ENCODE measurements around the gene PKIG.

GRCh38 chr20:44552950-44553908 lies 29.1 kb upstream of the PKIG start:
- TF ChIP-seq CTCF (IDR thresholded peaks at IDR 0.05) (no peak), POLR2A (IDR thresholded peaks at IDR 0.05) (no peak)

All from heart left ventricle (tissue), 13 donors.